Ectodermal cell (in vitro differentiated cells): ENCODE data around the gene SCN4A.

Source experiments
- H3K27ac ChIP-seq: 2 replicates; pipeline ENCODE4 v1.7.0; 2013; ENCODE audit warnings: mild to moderate bottlenecking, low read depth, low read length; ENCODE audit not compliant: insufficient read depth, poor library complexity, severe bottlenecking
- H3K27me3 ChIP-seq: 2 replicates; pipeline ENCODE4 v1.7.0; 2013; ENCODE audit warnings: mild to moderate bottlenecking, low read length; ENCODE audit not compliant: insufficient read depth, control insufficient read depth, poor library complexity, severe bottlenecking
- H3K36me3 ChIP-seq: one replicate; pipeline ENCODE4 v1.7.0; 2013; ENCODE audit warnings: low read length; ENCODE audit not compliant: control insufficient read depth, insufficient read depth
- H3K4me1 ChIP-seq: one replicate; pipeline ENCODE4 v1.7.0; 2013; ENCODE audit warnings: low read length; ENCODE audit not compliant: control insufficient read depth, insufficient read depth
- H3K4me3 ChIP-seq: 2 replicates; pipeline ENCODE4 v1.7.0; 2013; ENCODE audit warnings: low read depth, low read length, control low read depth; ENCODE audit not compliant: insufficient read depth
- H3K9me3 ChIP-seq: 2 replicates; pipeline ENCODE4 v1.7.0; 2013; ENCODE audit warnings: mild to moderate bottlenecking, low read length, moderate library complexity; ENCODE audit not compliant: control insufficient read depth
- WGBS, 2 experiments: methylation state at CpG; one replicate each; pipeline ENCODE4 v1.1.7; 2013; ENCODE audit warnings: missing lambda C conversion rate in 2 of 2; 5-methylcytosine and 5-hydroxymethylcytosine counted together

The SCN4A gene

DNA sequence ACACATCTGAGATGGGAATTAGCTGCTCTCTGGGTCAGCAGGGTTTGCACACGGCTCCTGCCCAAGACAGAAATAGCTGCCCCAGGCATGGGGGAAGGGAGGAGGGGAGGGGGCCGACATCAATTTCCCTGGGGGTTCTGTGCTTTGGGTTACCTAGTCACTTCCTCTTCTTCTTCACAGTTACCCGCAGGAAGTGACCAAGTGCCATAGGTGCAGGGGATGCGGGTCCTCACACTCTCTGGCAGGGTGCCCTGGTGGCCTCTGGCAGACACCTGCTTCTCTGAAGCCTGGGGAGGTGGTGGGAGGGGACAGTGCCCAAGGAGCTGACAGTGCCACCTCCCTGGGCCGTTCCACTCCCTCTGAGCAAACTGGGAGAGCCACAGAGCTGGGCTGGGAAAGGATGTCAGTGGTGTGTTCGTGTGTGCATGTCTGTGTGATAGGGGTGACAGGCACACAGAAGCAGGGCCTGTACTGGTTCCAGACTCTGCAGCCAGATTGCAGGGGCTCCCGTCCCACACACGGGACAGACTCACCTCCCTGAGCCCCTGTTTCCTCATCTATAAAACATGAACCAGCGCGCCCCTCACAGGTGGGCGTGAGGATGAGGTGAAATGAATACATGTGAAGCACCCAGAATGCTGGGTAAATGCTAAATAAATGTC is 18.2 kb downstream of the SCN4A start:
- Histone ChIP-seq H3K4me1 (peaks cover 2% of the 10 kb centered on the region), H3K4me3 (no peak overlapping the region), H3K9me3 (no peaks in the 10 kb centered on the region), H3K27me3 (no peaks in the 10 kb centered on the region), H3K27ac (no peak overlapping the region), H3K36me3 (no peaks in the 10 kb centered on the region)
- 83 to 88% methylated on average over 11 of the region's 11 CpGs for WGBS, 2 experiments

DNA sequence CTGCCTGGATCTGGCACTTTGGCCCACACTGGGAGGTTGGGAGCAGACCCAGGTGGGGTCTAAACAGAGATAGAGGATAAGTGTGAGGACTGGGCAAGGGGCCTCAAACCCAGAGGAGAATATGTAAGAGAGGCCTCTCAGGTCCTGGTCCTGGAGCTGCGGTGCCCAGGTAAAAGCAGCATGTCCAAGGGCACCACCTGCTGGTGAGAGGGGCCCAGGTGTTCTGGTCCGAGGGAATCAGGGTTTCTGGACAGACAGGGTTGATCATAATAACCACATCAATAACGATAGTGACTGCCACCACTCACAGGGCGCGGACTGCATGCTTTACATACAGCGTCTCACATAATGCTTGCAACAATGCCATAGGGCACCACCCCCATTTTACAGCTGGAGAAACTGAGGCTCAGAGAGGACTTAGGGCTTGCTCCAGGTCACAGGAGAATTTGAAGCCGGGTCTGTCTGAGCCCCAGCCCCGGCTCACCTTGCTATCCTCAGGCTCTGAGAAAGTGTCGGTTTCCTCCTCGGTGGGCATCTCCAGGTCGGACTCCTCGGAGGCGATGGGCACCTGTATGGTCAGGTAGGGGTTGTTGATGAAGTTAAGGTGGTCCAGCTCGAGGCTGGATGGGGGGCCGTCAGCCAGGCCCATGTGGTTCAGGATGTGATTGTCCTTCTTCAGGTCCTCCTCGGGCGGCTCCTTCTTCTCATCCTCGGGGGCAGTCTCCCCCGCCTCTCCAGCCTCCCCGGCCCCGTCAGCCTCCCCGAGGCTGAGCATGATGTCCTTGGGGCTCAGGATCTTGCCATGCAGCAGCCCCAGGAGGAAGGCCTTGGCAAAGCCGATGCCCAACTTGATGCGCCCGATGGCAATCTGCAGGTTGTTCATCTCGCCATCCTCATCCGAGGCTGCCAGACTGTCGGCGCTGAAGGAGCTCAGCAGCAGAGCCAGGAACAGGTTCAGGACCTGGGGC is 21.5 kb downstream of the SCN4A start:
- no peak overlapping the region for H3K4me3 ChIP-seq
- no peaks in the 10 kb centered on the region for H3K27me3 ChIP-seq
- 91% methylated on average over 29 of the region's 29 CpGs for WGBS, 2 experiments
- H3K4me1 ChIP-seq: peaks cover 2% of the 10 kb centered on the region
- no peaks in the 10 kb centered on the region for H3K36me3 ChIP-seq
- no peak overlapping the region for H3K27ac ChIP-seq
- no peaks in the 10 kb centered on the region for H3K9me3 ChIP-seq

DNA sequence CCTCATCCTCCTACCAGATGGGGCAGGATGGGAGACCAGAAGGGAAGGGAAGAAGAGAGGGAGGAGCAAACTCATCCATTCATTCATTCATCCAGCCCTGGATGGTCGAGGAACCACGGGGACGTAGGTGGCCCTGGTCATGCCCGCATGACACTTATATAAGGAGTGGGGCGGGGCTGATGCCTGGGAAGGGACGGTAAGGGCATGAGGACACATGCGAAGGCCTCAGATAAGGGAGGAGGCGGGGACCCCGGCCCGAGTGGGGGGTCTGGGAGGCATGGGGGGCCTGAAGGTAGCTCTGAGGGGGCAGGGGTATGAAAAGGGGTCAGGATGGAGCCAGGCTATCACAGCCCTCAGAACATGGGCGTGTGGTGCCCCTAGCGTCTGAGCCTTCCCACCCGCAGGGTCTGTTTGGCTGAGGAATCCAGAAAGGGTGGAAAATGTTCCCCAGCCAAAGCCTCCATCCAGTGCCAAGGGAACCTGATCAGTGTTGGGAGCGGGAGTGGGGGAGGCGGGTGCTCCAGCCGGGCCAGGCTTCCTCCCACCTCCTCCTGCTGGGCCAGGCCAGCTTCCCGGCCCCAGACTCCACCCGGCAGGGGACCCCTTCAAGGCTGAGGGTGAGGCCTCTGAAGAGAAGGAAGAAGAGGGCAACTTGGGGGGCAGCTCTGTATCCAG is 23.0 kb downstream of the SCN4A start:
- no peaks in the 10 kb centered on the region for H3K27me3 ChIP-seq
- no peaks in the 10 kb centered on the region for H3K36me3 ChIP-seq
- 87 to 89% methylated on average over 18 of the region's 18 CpGs for WGBS, 2 experiments
- H3K4me1 ChIP-seq: peaks cover 2% of the 10 kb centered on the region
- no peaks in the 10 kb centered on the region for H3K9me3 ChIP-seq
- H3K27ac ChIP-seq: no peak overlapping the region
- H3K4me3 ChIP-seq: no peak overlapping the region

DNA sequence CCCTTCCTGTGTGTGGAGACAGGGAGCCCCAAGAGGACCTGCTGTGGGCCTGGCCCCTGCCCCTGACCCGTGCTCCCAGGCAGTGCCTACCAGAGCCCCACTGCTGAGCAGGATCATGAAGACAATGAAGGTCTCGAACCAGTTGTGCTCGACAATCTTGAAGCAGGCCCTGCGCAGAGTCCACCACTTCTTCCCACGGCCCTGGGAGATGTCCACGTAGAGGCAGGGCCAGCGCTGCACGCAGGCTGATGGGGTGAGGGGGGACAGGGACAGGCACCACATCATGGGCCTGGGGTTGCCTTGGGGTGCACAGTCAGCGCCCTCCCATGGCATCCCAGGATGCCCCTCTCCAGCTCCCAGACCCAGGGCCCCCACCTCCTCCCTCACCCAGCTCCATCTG is 24.2 kb downstream of the SCN4A start:
- Histone ChIP-seq H3K9me3 (no peaks in the 10 kb centered on the region), H3K4me3 (no peak overlapping the region)
- 92 to 94% methylated on average over 9 of the region's 9 CpGs for WGBS, 2 experiments

DNA sequence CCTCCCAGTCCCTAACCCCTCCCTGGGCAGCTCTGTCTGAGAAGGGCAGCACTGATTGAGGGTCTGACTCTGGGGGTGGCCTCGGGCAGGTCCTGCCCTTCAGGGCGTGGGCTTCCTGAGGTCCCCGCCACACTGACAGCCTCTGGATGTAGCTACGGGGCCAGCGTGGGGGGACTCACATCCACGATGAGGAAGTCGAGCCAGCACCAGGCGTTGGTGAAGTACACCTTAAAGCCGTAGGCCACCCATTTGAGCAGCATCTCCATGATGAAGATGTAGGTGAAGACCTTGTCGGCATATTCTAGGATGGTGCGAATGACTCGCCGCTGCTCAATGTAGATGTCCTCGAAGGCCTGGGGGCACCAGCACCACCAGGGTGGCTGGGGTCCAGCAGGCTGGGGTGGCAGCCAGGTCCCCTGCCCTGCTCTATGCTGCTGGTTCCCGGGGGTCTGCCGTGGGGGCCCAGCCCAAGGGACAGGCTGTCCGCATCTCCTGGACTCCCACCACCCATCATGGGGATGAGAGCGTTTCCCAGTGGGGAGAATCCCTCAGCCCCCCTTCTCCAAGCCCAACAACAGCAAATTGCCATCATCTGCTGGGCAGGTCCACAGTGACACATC is 24.9 kb downstream of the SCN4A start:
- Histone ChIP-seq H3K4me3 (no peak overlapping the region), H3K4me1 (no peaks in the 10 kb centered on the region), H3K36me3 (no peaks in the 10 kb centered on the region), H3K9me3 (no peaks in the 10 kb centered on the region), H3K27ac (no peak overlapping the region), H3K27me3 (no peaks in the 10 kb centered on the region)
- whole genome bisulfite sequencing, 2 experiments: 94 to 96% methylated on average over 18 of the region's 18 CpGs

More for the DNA sequence above, 24.2 kb downstream of the SCN4A start:
- no peak overlapping the region for H3K27ac ChIP-seq
- no peaks in the 10 kb centered on the region for H3K36me3 ChIP-seq
- H3K4me1 ChIP-seq: no peaks in the 10 kb centered on the region
- H3K27me3 ChIP-seq: no peaks in the 10 kb centered on the region

DNA sequence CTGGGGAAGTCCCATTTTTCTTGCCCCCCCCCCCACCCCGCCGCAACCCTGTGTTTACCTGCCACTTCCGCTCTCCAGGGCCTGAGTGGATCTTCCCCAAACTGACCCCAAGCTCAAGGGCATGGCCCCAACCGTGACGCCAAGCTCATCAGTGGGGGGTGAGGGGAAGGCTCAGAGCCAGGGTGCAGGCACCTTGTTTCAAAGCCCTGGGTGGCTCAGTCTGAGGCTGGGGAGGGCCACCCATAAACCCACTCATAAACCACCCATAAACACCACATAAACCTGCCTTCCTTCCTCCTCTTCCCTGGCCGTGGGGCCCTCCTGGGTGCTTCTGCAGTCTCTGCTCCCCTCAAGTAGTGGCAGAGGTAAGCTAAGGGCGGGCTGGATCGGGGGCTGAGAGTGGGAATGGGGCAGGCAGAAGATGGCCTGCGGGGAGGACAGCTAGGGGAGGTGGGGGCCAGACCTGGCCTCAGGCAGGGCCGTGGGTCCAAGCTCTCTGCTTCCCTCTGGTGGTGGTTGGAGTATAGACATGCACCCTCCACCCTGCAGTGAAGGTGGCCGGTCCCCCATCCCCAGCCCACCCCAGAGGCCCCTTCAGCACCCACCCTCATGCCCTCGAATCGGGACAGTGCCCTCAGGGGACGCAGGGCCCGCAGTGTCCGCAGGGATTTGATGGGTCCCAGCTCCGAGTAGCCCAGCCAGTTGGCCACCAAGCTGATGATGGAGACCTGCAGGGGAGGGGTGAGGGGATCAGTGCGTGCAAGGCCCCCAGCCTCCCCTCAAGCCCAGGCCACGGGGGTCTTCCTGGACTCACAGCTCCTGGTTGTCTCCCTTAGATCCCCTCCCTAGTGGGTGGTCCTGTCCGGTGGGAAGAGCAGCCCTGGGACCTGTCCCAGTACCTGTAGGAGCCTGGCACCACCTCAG is 26.0 kb downstream of the SCN4A start:
- H3K9me3 ChIP-seq: no peaks in the 10 kb centered on the region
- H3K36me3 ChIP-seq: no peaks in the 10 kb centered on the region
- no peaks in the 10 kb centered on the region for H3K4me1 ChIP-seq
- no peak overlapping the region for H3K4me3 ChIP-seq
- WGBS, 2 experiments: 51% methylated on average over 18 to 20 of the region's 20 CpGs
- no peak overlapping the region for H3K27ac ChIP-seq
- H3K27me3 ChIP-seq: no peaks in the 10 kb centered on the region

DNA sequence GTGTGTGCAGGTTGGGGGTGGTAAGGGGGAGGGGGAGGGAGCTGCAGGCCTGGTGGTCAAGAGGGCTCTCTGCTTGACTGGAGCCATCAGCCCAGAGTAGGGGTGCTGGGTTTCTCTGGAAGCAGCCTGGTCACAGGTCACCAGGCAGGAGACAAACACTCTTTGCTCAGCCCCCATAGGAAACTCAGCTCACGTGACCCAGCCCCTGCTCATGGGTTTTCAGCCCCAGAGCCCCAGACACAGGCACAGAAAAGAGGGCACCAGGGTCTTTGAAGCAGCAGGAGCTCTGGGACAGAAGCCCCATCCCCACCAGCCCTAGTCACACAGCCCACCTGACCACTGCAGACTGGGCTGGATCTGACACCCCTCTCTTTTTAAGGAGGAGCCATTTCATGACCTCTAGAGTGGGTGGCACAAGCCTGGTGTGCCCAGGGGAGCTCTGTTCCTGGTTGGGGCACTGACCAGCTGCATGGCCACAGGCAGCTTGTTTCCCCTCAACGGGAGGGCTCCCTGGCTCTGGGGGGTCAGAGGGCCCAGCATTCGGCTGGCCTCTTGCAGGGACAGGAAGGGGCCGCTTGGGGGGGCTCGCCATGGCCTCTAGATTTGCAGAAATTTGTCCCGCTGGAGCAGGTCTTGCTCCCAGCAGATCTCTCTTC is 26.8 kb downstream of the SCN4A start:
- Histone ChIP-seq H3K4me1 (no peaks in the 10 kb centered on the region), H3K27ac (no peak overlapping the region), H3K27me3 (no peaks in the 10 kb centered on the region), H3K4me3 (no peak overlapping the region), H3K36me3 (no peaks in the 10 kb centered on the region), H3K9me3 (no peaks in the 10 kb centered on the region)
- WGBS, 2 experiments: 76 to 82% methylated on average over 6 of the region's 6 CpGs

DNA sequence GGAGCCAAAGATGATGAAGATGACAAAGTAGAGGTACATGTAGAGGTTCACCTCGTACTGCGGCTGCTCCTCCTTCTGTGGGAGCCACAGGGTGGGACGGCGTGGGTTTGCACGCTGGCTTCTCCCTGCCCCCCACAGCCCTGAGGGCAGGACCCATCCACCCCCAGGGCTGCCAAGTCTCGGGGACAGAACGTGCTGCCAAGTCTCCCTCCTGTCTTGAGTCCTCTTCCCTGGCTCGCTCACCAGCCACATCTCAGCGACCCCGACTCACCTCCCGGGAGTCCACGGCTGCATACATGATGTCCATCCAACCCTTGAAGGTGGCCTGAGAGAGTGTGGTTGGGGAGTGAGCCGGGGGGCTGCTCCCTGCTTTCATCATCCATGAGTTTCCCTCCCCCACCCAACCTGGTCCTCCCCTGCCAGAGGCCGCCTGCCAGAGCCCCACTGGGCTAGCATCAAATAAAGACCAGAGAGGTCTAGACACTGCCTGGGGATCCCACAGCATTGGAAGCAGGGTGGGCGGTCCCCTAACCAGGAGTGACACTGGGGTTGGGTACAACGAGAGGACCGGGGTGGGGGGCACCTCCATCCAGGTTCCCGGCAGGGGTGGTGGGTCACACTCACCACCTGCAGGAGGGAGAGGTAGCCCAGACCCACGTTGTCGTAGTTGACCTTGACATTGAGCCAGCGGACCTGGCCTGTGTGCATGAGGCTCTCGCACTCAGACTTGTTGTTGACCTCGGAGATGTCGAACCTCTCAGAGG is 27.8 kb downstream of the SCN4A start:
- H3K4me3 ChIP-seq: no peak overlapping the region
- H3K4me1 ChIP-seq: no peaks in the 10 kb centered on the region
- H3K9me3 ChIP-seq: no peaks in the 10 kb centered on the region
- 92 to 94% methylated on average over 24 of the region's 24 CpGs for WGBS, 2 experiments
- H3K36me3 ChIP-seq: no peaks in the 10 kb centered on the region
- no peak overlapping the region for H3K27ac ChIP-seq
- H3K27me3 ChIP-seq: no peaks in the 10 kb centered on the region
